GM12875 (cell line): ENCODE measurements around the gene SMAD7.
A peak's percentile ranks its signal among the peaks of the same experiment; 100 is the strongest.

ENCODE experiments used
- H3K4me3 ChIP-seq: one replicate; pipeline ENCODE4 v1.5.1; 2011; ENCODE audit warnings: low read depth, low read length, control low read depth
- TF ChIP-seq, protein P1 (sequence below): IDR thresholded peaks from 2 replicates; pipeline ENCODE4 v1.5.1; 2011; ENCODE audit warnings: low read depth, mild to moderate bottlenecking, control low read depth, inconsistent platforms, low read length, moderate library complexity, borderline replicate concordance; ENCODE audit not compliant: insufficient read depth

SMAD7 gene

GRCh38 chr18:48953104-48953706, 2.4 kb upstream of the SMAD7 start:
- TF ChIP-seq, protein P1, sequence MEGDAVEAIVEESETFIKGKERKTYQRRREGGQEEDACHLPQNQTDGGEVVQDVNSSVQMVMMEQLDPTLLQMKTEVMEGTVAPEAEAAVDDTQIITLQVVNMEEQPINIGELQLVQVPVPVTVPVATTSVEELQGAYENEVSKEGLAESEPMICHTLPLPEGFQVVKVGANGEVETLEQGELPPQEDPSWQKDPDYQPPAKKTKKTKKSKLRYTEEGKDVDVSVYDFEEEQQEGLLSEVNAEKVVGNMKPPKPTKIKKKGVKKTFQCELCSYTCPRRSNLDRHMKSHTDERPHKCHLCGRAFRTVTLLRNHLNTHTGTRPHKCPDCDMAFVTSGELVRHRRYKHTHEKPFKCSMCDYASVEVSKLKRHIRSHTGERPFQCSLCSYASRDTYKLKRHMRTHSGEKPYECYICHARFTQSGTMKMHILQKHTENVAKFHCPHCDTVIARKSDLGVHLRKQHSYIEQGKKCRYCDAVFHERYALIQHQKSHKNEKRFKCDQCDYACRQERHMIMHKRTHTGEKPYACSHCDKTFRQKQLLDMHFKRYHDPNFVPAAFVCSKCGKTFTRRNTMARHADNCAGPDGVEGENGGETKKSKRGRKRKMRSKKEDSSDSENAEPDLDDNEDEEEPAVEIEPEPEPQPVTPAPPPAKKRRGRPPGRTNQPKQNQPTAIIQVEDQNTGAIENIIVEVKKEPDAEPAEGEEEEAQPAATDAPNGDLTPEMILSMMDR: no peak
- H3K4me3 ChIP-seq: peak overlapping the region; percentile 52

DNA sequence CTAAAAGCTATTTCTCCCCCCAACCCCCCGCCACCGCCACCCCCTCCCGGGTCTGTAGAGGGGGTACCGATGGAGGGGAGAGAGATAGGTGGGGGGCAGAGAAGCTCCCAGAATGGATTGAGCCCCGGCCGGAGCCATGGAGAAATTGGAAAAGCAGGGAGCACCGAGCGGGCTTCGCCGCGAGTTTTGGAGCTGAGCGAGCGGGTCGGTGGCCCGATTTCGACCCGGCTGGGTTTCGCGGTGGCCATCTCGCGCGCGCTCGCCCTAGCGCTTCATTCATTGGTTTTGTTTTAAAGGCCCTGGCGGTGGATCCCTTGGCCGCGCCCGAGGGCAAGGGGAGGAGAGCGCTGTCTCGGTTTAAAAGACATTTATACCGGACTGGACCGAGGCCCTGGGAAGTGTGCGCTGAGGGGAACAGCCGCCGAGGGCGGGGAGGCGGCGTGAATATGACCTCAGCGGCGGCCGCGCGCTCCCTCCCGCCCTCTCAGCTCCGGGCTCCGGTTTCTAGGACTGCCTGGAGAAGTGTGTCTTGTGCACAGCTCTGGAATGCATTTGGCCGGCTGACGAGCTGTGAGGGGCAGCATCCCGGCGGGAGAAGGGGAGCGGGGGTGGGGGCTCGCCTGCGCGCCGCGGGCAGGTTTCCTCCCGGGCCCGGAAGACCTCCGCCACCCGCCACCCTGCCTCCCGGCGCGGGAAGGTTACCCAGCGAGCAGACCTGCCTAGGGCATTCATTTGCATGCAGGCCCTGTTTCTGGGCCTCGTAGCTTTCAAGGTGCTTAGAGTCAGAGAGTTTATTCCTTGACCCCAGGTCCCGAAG, 1.7 kb upstream of the SMAD7 start:
- H3K4me3 ChIP-seq: peak overlapping the region; percentile 52
- TF ChIP-seq, protein P1: no peak

- TF ChIP-seq, protein P1: peak; percentile 42
- H3K4me3 ChIP-seq: peak overlapping the region; percentile 82
These were observed 902 bp upstream of the SMAD7 start for GRCh38 chr18:48951448-48952286.

- TF ChIP-seq, protein P1: peak; percentile 28; the same call in 1 of the 2 replicates
- H3K4me3 ChIP-seq: peak overlapping the region; percentile 82
These were observed 894 bp downstream of the SMAD7 start for GRCh38 chr18:48949606-48950535.

DNA sequence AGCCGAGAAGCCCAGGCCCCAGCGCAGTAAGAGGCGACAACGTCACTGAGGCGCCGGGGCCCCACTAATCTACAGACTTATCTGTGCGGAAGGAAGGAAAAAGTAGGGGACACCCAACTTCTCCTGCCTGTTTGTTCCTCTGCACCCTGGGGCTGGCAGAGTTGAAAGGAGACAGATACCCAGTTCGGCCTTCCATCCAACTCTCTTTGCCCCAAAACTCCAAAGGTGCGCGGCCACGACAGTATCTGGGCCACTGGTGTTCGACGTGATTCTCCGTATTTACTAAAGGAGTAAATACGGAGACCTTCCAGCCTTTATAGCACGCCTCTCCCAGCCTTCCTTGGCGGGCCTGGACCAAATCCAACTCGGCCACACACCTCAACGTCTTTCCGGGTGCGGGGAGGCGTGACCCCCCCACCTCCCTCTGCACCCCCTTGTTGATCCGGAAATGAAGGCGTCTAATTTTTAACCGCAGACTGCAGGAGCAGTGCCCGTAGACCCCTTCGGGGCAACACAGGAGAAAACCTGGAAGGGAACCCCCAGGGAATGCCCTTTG, 1.6 kb downstream of the SMAD7 start:
- H3K4me3 ChIP-seq: peak overlapping the region; percentile 82
- TF ChIP-seq, protein P1: no peak
